Epithelial cell of proximal tubule (primary cell): ENCODE data around the gene RPL22. TPM values are rescaled to one million over a fixed set of nuclear protein-coding genes. Genes with fewer than 3 reads are reported as not detected.

Experiments used
- DNase-seq: peaks from one replicate; pipeline ENCODE4 v3.0.0-alpha.2; 2011; ENCODE audit warnings: low read depth
- H3K4me3 ChIP-seq: 2 replicates; pipeline ENCODE4 v1.5.1; 2011; ENCODE audit warnings: low read depth, mild to moderate bottlenecking, low read length
- CTCF ChIP-seq: conservative IDR thresholded peaks from 2 replicates; pipeline ENCODE4 v1.5.1; 2012; ENCODE audit warnings: low read depth, mild to moderate bottlenecking, low read length
- total RNA-seq: library from RNA; depleted of rRNA; stranded (reverse); fragments of >200 nt; gene quantifications from 2 replicates; pipeline ENCODE4 v1.2.3, GENCODE V29; 2015

Gene RPL22
- total RNA-seq, 1 donor from 2014 or later: 341 TPM

- DNase-seq: no peak
- H3K4me3 ChIP-seq: no peak overlapping the region
- no peak for TF ChIP-seq CTCF
Observed at GRCh38 chr1:6172549-6172948, 26.8 kb downstream of the RPL22 start.

GRCh38 chr1:6171548-6172124, 27.8 kb downstream of the RPL22 start:
- peak; percentile 63 for TF ChIP-seq CTCF
- no peak overlapping the region for H3K4me3 ChIP-seq
- DNase-seq: no peak

GRCh38 chr1:6170742-6171201, 28.6 kb downstream of the RPL22 start:
- no peak for DNase-seq
- H3K4me3 ChIP-seq: no peak overlapping the region
- TF ChIP-seq CTCF: no peak

GRCh38 chr1:6170116-6170741, 29.2 kb downstream of the RPL22 start:
- TF ChIP-seq CTCF: no peak
- no peak overlapping the region for H3K4me3 ChIP-seq
- no peak for DNase-seq

GRCh38 chr1:6168947-6169586, 30.3 kb downstream of the RPL22 start:
- TF ChIP-seq CTCF: no peak
- no peak overlapping the region for H3K4me3 ChIP-seq
- DNase-seq: no peak

GRCh38 chr1:6167391-6168303, 31.7 kb downstream of the RPL22 start:
- TF ChIP-seq CTCF: no peak
- no peak overlapping the region for H3K4me3 ChIP-seq
- DNase-seq: no peak
